Vagina (tissue), 2 donors: Measurements from ENCODE around the gene HBG2. TPM values are rescaled to one million over a fixed set of nuclear protein-coding genes. Genes with fewer than 3 reads are reported as not detected.
"Not testable (repeated sequence)": the region's sequence is repeated elsewhere in the genome, so short reads cannot be mapped to it uniquely, and the experiment has no call there.

Source experiments
- DNase-seq, 2 donors: peaks; one replicate each; pipeline ENCODE4 v3.0.0-alpha.2; 2017; ENCODE audit errors: extremely low spot score in 2 of 2
- H3K27ac ChIP-seq: fragments of 200-600 bp; sonication (generic); one replicate; pipeline ENCODE4 v1.5.1; 2019
- H3K27me3 ChIP-seq: fragments of 200-600 bp; sonication (generic); one replicate; pipeline ENCODE4 v1.5.1; 2019
- H3K36me3 ChIP-seq, 2 donors: fragments of 200-600 bp; sonication (generic); one replicate each; pipeline ENCODE4 v1.5.1; 2017 to 2019
- H3K4me1 ChIP-seq: fragments of 200-600 bp; sonication (generic); one replicate; pipeline ENCODE4 v1.5.1; 2019
- H3K4me3 ChIP-seq, 2 donors: fragments of 200-600 bp; sonication (generic); 1 replicate in 1 of 2; 2 replicates in 1 of 2; pipeline ENCODE4 v1.5.1; 2016 to 2019
- H3K9me3 ChIP-seq: fragments of 200-600 bp; sonication (generic); one replicate; pipeline ENCODE4 v1.5.1; 2019
- CTCF ChIP-seq, 3 experiments: fragments of 450-650 bp in 2 of 3; fragments of 200-600 bp in 1 of 3; sonication (generic) in 1 of 3; IDR thresholded peaks; one replicate each; pipeline ENCODE4 v1.5.1; 2017 to 2019; ENCODE audit warnings: antibody characterized with exemption in 3 of 3, mild to moderate bottlenecking in 2 of 3, moderate library complexity in 2 of 3
- POLR2A ChIP-seq, 2 donors: fragments of 450-650 bp; IDR thresholded peaks; one replicate each; pipeline ENCODE4 v1.6.1; 2017; ENCODE audit warnings: antibody characterized with exemption in 2 of 2, mild to moderate bottlenecking in 2 of 2, moderate library complexity in 2 of 2
- POLR2AphosphoS5 ChIP-seq, 2 donors: sonication (generic); formaldehyde crosslinking; IDR thresholded peaks; one replicate each; pipeline ENCODE4 v1.9.0; 2017; ENCODE audit warnings: antibody characterized with exemption in 2 of 2, mild to moderate bottlenecking in 2 of 2, low read depth in 1 of 2; ENCODE audit not compliant: insufficient read depth in 1 of 2
- intact Hi-C: fragments of 100-400 bp; cut with DNase I; formaldehyde crosslinking; loops from one replicate; pipeline ENCODE4 v1.15.1; 2023
- total RNA-seq: library from RNA; depleted of rRNA; stranded (reverse); fragments of >200 nt; gene quantifications from one replicate; pipeline ENCODE4 v1.2.3, GENCODE V29; 2016

HBG2 gene
- total RNA-seq, 1 donor from 2014 or later, result not detected

GRCh38 chr11:5298451-5298850 lies 43.9 kb upstream of the HBG2 start:
- no peak overlapping the region for H3K4me3 ChIP-seq
- H3K36me3 ChIP-seq, result no peaks in the 10 kb centered on the region
- H3K4me1 ChIP-seq, result no peaks in the 10 kb centered on the region
- no peak for DNase-seq
- TF ChIP-seq POLR2A (IDR thresholded peaks at IDR 0.05), result no peak
- TF ChIP-seq CTCF (IDR thresholded peaks at IDR 0.05), result no peak
- no peak for TF ChIP-seq POLR2AphosphoS5 (IDR thresholded peaks at IDR 0.05; ENCODE audit: insufficient read depth in 1 of 2, low read depth in 1 of 2)
- intact Hi-C loops, result no loop called here
- H3K9me3 ChIP-seq, result no peaks in the 10 kb centered on the region
- no peak overlapping the region for H3K27ac ChIP-seq
- H3K27me3 ChIP-seq, result no peaks in the 10 kb centered on the region

- TF ChIP-seq CTCF (IDR thresholded peaks at IDR 0.05) (no peak), POLR2A (IDR thresholded peaks at IDR 0.05) (no peak), POLR2AphosphoS5 (IDR thresholded peaks at IDR 0.05; ENCODE audit: insufficient read depth in 1 of 2, low read depth in 1 of 2) (no peak)
Measured at GRCh38 chr11:5297721-5298323, 43.2 kb upstream of the HBG2 start.

GRCh38 chr11:5294342-5294995 lies 39.9 kb upstream of the HBG2 start:
- H3K27ac ChIP-seq, H3K27me3 ChIP-seq, H3K36me3 ChIP-seq, intact Hi-C loops, H3K9me3 ChIP-seq, DNase-seq, H3K4me1 ChIP-seq, H3K4me3 ChIP-seq: not testable (repeated sequence)

More at GRCh38 chr11:5297721-5298323, 43.2 kb upstream of the HBG2 start:
- no peak for DNase-seq
- Histone ChIP-seq H3K9me3 (no peaks in the 10 kb centered on the region), H3K27me3 (no peaks in the 10 kb centered on the region), H3K36me3 (no peaks in the 10 kb centered on the region), H3K27ac (no peak overlapping the region), H3K4me3 (no peak overlapping the region), H3K4me1 (no peaks in the 10 kb centered on the region)
- intact Hi-C loops, result no loop called here

- Histone ChIP-seq H3K4me3 (no peak overlapping the region), H3K27ac (no peak overlapping the region), H3K4me1 (no peaks in the 10 kb centered on the region), H3K36me3 (no peaks in the 10 kb centered on the region), H3K9me3 (no peaks in the 10 kb centered on the region), H3K27me3 (no peaks in the 10 kb centered on the region)
- TF ChIP-seq POLR2A (IDR thresholded peaks at IDR 0.05) (no peak), POLR2AphosphoS5 (IDR thresholded peaks at IDR 0.05; ENCODE audit: insufficient read depth in 1 of 2, low read depth in 1 of 2) (no peak), CTCF (IDR thresholded peaks at IDR 0.05) (no peak)
- intact Hi-C loops, result no loop called here
- no peak for DNase-seq
Measured at GRCh38 chr11:5293028-5293427, 38.4 kb upstream of the HBG2 start.

- intact Hi-C loops, result no loop called here
- TF ChIP-seq CTCF (IDR thresholded peaks at IDR 0.05) (no peak), POLR2AphosphoS5 (IDR thresholded peaks at IDR 0.05; ENCODE audit: insufficient read depth in 1 of 2, low read depth in 1 of 2) (no peak), POLR2A (IDR thresholded peaks at IDR 0.05) (no peak)
- H3K36me3 ChIP-seq, result no peaks in the 10 kb centered on the region
Measured at GRCh38 chr11:5291207-5291838, 36.7 kb upstream of the HBG2 start.

More at GRCh38 chr11:5291207-5291838, 36.7 kb upstream of the HBG2 start:
- no peak overlapping the region for H3K4me3 ChIP-seq
- no peaks in the 10 kb centered on the region for H3K9me3 ChIP-seq
- no peaks in the 10 kb centered on the region for H3K27me3 ChIP-seq
- DNase-seq, result no peak
- no peaks in the 10 kb centered on the region for H3K4me1 ChIP-seq
- no peak overlapping the region for H3K27ac ChIP-seq
